Endothelial cell of umbilical vein (primary cell): ENCODE measurements around the gene AUTS2. TPM values are rescaled to one million over a fixed set of nuclear protein-coding genes. Genes with fewer than 3 reads are reported as not detected.

ENCODE experiments used
- BruUV-seq: library from RNA; stranded (reverse); fragments of 400-500 nt; replicated peaks from 2 replicates; lab custom pipeline; 2021; lab: Mats Ljungman, UMichigan
- CTCF ChIA-PET: fragments of 300-600, 350-600 bp; sonication (Branson Sonifier 250); formaldehyde crosslinking; loops from one replicate; lab custom pipeline; 2021; ENCODE audit warnings: antibody characterized with exemption, inconsistent platforms; lab: Charles Lee
- POLR2A ChIA-PET: fragments of 300-600, 350-600 bp; sonication (Branson Sonifier 250); formaldehyde crosslinking; loops from one replicate; lab custom pipeline; 2021; ENCODE audit warnings: antibody characterized with exemption, inconsistent platforms; lab: Charles Lee
- DNase-seq: peaks from one replicate; pipeline ENCODE4 v3.0.0-alpha.2; 2011; ENCODE audit warnings: low read depth, low spot score
- FAIRE-seq: peaks from 2 replicates; lab custom pipeline; 2011; peaks lifted over from hg19 to GRCh38; lab: Jason Lieb, UNC
- H2AFZ ChIP-seq: 2 replicates; pipeline ENCODE4 v1.6.0; 2012; ENCODE audit warnings: low read depth, low read length, control low read depth, inconsistent platforms
- H3K27ac ChIP-seq: 2 replicates; pipeline ENCODE4 v1.5.1; 2011; ENCODE audit warnings: low read depth, mild to moderate bottlenecking, control low read depth, low read length, moderate library complexity; ENCODE audit not compliant: insufficient read depth
- H3K27me3 ChIP-seq, 2 experiments: 2 replicates each; pipeline versions ENCODE4 v1.6.0 to v1.6.1; 2011; ENCODE audit warnings: low read length in 2 of 2, mixed read lengths in 1 of 2; ENCODE audit not compliant: control insufficient read depth in 2 of 2, insufficient read depth in 2 of 2
- H3K36me3 ChIP-seq, 2 experiments: 2 replicates in 1 of 2; 3 replicates in 1 of 2; pipeline ENCODE4 v1.5.1; 2011; ENCODE audit warnings: low read length in 2 of 2, mild to moderate bottlenecking in 1 of 2, moderate library complexity in 1 of 2; ENCODE audit not compliant: control insufficient read depth in 2 of 2, insufficient read depth in 2 of 2; ENCODE audit errors: extremely low read depth in 1 of 2
- H3K4me1 ChIP-seq: 3 replicates; pipeline ENCODE4 v1.5.1; 2011; ENCODE audit warnings: mild to moderate bottlenecking, low read length; ENCODE audit not compliant: control insufficient read depth, insufficient read depth; ENCODE audit errors: extremely low read depth
- H3K4me2 ChIP-seq: 2 replicates; pipeline ENCODE4 v1.6.1; 2011; ENCODE audit warnings: low read length, control low read depth, mixed read lengths; ENCODE audit not compliant: insufficient read depth
- H3K4me3 ChIP-seq, 3 experiments: fragments of 200-600 bp in 1 of 3; sonication (generic), shearing (Covaris generic) in 1 of 3; replicated peaks in 1 of 3; 2 replicates each; pipeline ENCODE4 v1.5.1; 2011 to 2016; ENCODE audit warnings: control low read depth in 3 of 3, low read length in 3 of 3, mild to moderate bottlenecking in 2 of 3, inconsistent platforms in 1 of 3, low read depth in 1 of 3, moderate library complexity in 1 of 3; ENCODE audit not compliant: insufficient read depth in 1 of 3
- H3K79me2 ChIP-seq: 2 replicates; pipeline ENCODE4 v1.6.0; 2012; ENCODE audit warnings: low read length, inconsistent platforms; ENCODE audit not compliant: control insufficient read depth, insufficient read depth
- H3K9ac ChIP-seq: replicated peaks from 2 replicates; pipeline ENCODE3; 2011; ENCODE audit warnings: low read length, control low read depth; ENCODE audit not compliant: insufficient read depth; ENCODE audit errors: extremely low read depth
- H3K9me1 ChIP-seq: replicated peaks from 3 replicates; pipeline ENCODE4 v1.6.0; 2011; ENCODE audit warnings: mild to moderate bottlenecking, low read length; ENCODE audit not compliant: control insufficient read depth, insufficient read depth; ENCODE audit errors: extremely low read depth
- H3K9me3 ChIP-seq: replicated peaks from 2 replicates; pipeline ENCODE4 v1.5.1; 2012; ENCODE audit warnings: low read length, inconsistent platforms; ENCODE audit not compliant: control insufficient read depth, insufficient read depth
- H4K20me1 ChIP-seq: replicated peaks from 2 replicates; pipeline ENCODE3; 2011; ENCODE audit warnings: mild to moderate bottlenecking, low read length; ENCODE audit not compliant: control insufficient read depth, insufficient read depth; ENCODE audit errors: extremely low read depth
- CTCF ChIP-seq, 2 donors: IDR thresholded peaks; 1 replicate in 1 of 2; 2 replicates in 1 of 2; pipeline ENCODE4 v1.5.1; 2011; ENCODE audit warnings: low read length in 2 of 2, mild to moderate bottlenecking in 2 of 2, moderate library complexity in 2 of 2, control low read depth in 1 of 2, inconsistent platforms in 1 of 2, low read depth in 1 of 2; ENCODE audit not compliant: insufficient read depth in 1 of 2; ENCODE audit errors: extremely low read depth in 1 of 2
- EZH2 ChIP-seq: IDR thresholded peaks from 2 replicates; pipeline ENCODE4 v1.6.1; 2012; ENCODE audit warnings: borderline replicate concordance, low read depth, mild to moderate bottlenecking, moderate library complexity, low read length, inconsistent platforms; ENCODE audit not compliant: severe bottlenecking
- FOS ChIP-seq: IDR thresholded peaks from 2 replicates; pipeline ENCODE4 v1.6.1; 2011; ENCODE audit warnings: mild to moderate bottlenecking, low read length, moderate library complexity, borderline replicate concordance; ENCODE audit not compliant: insufficient read depth
- GATA2 ChIP-seq: IDR thresholded peaks from 2 replicates; pipeline ENCODE4 v1.7.0; 2011; ENCODE audit warnings: low read depth, mild to moderate bottlenecking, moderate library complexity, mixed read lengths, low read length; ENCODE audit not compliant: insufficient read length, insufficient read depth
- JUN ChIP-seq: IDR thresholded peaks from 2 replicates; pipeline ENCODE4 v1.6.1; 2011; ENCODE audit warnings: borderline replicate concordance, low read depth; ENCODE audit not compliant: insufficient read length, insufficient read depth
- MAX ChIP-seq: IDR thresholded peaks from 2 replicates; pipeline ENCODE4 v1.6.1; 2011; ENCODE audit not compliant: insufficient read depth, insufficient read length
- MYC ChIP-seq: IDR thresholded peaks from one replicate; pipeline ENCODE4 v1.6.1; 2011; ENCODE audit warnings: mild to moderate bottlenecking, low read depth, low read length
- POLR2A ChIP-seq: IDR thresholded peaks from 2 replicates; pipeline ENCODE4 v1.6.1; 2012; ENCODE audit warnings: low read depth, mild to moderate bottlenecking, control low read depth, low read length
- POLR2AphosphoS5 ChIP-seq: IDR thresholded peaks from 2 replicates; pipeline ENCODE4 v1.6.1; 2012; ENCODE audit warnings: low read depth, mild to moderate bottlenecking, control low read depth, low read length, moderate library complexity; ENCODE audit not compliant: insufficient read depth
- dilution Hi-C: fragments of 300-500 bp; cut with MboI; formaldehyde crosslinking; loops from one replicate; pipeline ENCODE4 v1.15.0; 2019; ENCODE audit warnings: low sequenced_read_pairs; ENCODE audit not compliant: extremely low pct_ligation_motif_present
- intact Hi-C: fragments of 100-400 bp; cut with micrococcal nuclease; formaldehyde crosslinking; loops from one replicate; pipeline ENCODE4 v1.10.0; 2022
- polyA plus RNA-seq, 4 experiments: library from polyadenylated mRNA; depleted of rRNA in 3 of 4; stranded (reverse) in 3 of 4; unstranded in 1 of 4; fragments of >200 nt; gene quantifications; 2 replicates each; pipeline versions ENCODE4 v1.2.1 to v1.2.3, GENCODE V29; 2011 to 2012; ENCODE audit warnings: missing spikeins in 1 of 4
- total RNA-seq: library from RNA; stranded (reverse); gene quantifications from 2 replicates; pipeline ENCODE4 v1.2.3, GENCODE V29; 2021

The AUTS2 gene
- total and polyA plus RNA-seq, 2 donors (not counting 3 experiments of a cell fraction or from before 2014, with no cell fraction given): 0.59 to 8.0 TPM

DNA sequence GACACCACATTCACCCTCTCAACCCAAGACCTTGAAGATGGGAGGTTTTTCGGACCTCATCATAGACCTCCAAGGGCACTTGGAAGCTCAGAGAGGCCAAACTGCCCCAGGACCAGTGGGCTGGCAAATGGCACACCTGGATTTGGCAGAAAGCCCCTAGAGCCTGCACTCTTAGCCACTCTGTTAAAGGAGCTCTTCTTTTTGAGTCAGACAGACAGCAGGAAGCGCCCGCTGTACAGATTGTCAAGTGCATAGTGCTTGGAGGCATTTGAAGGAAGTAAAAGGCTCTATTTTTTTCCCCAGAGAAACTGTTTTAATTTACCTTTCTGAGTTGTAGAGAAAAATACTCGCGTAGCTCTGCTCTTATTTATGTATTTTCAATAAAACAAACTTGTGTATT lies 1125.1 kb downstream of the AUTS2 start:
- no TSS peak for BruUV-seq
- CTCF ChIA-PET: no interaction called here
- POLR2A ChIA-PET: no interaction called here
- Histone ChIP-seq H2AFZ (no peak overlapping the region), H3K27ac (no peak overlapping the region), H4K20me1 (no peaks in the 10 kb centered on the region), H3K36me3 (no peaks in the 10 kb centered on the region), H3K79me2 (no peaks in the 10 kb centered on the region), H3K9me1 (no peaks in the 10 kb centered on the region), H3K9me3 (no peaks in the 10 kb centered on the region), H3K4me3 (no peak overlapping the region), H3K9ac (no peak overlapping the region), H3K4me2 (no peak overlapping the region), H3K4me1 (no peaks in the 10 kb centered on the region), H3K27me3 (no peaks in the 10 kb centered on the region)
- dilution Hi-C loops (no loop called here), intact Hi-C loops (no loop called here)
- FAIRE-seq: no peak
- no peak for DNase-seq
- TF ChIP-seq EZH2 (no peak), MYC (no peak), JUN (no peak), POLR2A (no peak), MAX (no peak), GATA2 (no peak)

DNA sequence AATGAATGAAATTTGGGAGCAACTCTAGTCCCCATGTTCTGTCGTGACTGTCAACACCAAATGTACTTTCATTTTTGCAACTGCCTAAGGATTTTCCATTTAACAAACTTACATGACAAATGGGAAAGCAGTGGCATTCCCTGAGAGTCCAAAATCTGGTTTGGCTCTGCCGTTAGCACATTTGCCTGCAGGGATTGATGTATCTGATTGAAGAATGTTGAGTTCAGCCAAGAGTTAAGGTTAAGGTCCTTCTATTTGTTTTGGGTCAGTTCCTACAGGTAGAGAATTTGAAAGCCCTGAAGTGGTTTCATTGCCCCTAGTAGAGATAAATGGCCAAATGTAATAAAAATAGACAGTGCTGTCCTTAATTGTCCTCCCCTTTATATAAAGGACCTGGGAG lies 1127.2 kb downstream of the AUTS2 start:
- FAIRE-seq (no peak), DNase-seq (no peak)
- dilution Hi-C loops (no loop called here), intact Hi-C loops (no loop called here)
- Histone ChIP-seq H3K9me3 (no peaks in the 10 kb centered on the region), H4K20me1 (no peaks in the 10 kb centered on the region), H3K4me2 (no peak overlapping the region), H3K36me3 (no peaks in the 10 kb centered on the region), H3K79me2 (no peaks in the 10 kb centered on the region), H3K9me1 (no peaks in the 10 kb centered on the region), H3K27me3 (no peaks in the 10 kb centered on the region), H3K27ac (no peak overlapping the region), H3K4me3 (no peak overlapping the region), H3K9ac (no peak overlapping the region), H2AFZ (no peak overlapping the region), H3K4me1 (no peaks in the 10 kb centered on the region)
- ChIA-PET POLR2A (no interaction called here), CTCF (no interaction called here)
- TF ChIP-seq FOS (no peak), MYC (no peak), POLR2A (no peak), GATA2 (no peak), EZH2 (no peak), CTCF (IDR thresholded peaks at IDR 0.05; ENCODE audit: extremely low read depth in 1 of 2, insufficient read depth in 1 of 2, low read depth in 1 of 2, low read length in 2 of 2) (no peak), JUN (no peak), MAX (no peak), POLR2AphosphoS5 (no peak)
- BruUV-seq: no TSS peak
